ENCODE measurements around the gene TNPO1. TPM values are rescaled to one million over a fixed set of nuclear protein-coding genes. Genes with fewer than 3 reads are reported as not detected.

Gene TNPO1
- total and polyA plus RNA-seq, 2 of the 8 experiments (the other 6 are each of a cell fraction or from before 2014, with no cell fraction given): 38.5 to 211 TPM

GRCh38 chr5:72846483-72846882 is 30.0 kb downstream of the TNPO1 start:
- no peak overlapping the region for H2BK15ac ChIP-seq (ENCODE audit: low read length)
- no peak overlapping the region for H2AK5ac ChIP-seq (ENCODE audit: low read depth, low read length)
- no peak overlapping the region for H3K27ac ChIP-seq (ENCODE audit: low read depth, low read length)
- peaks cover 7% of the 10 kb centered on the region in 2 experiments for H4K20me1 ChIP-seq (replicated peaks in 1 of 2; ENCODE audit: control insufficient read depth in 1 of 2, insufficient read depth in 2 of 2, low read length in 2 of 2)
- H3K14ac ChIP-seq (ENCODE audit: insufficient read length): no peak overlapping the region
- H3K36me3 ChIP-seq (ENCODE audit: control insufficient read depth in 2 of 4, insufficient read depth in 4 of 4, low read length in 3 of 4): peaks cover 0 to 3% (median 1%) of the 10 kb centered on the region in 4 experiments; a peak in 1 of 8 replicates
- H3K9ac ChIP-seq (replicated peaks in 1 of 4; ENCODE audit: extremely low read depth in 1 of 4, low read depth in 3 of 4, low read length in 3 of 4): no peak overlapping the region
- ChIA-PET CTCF (ENCODE audit: partially characterized antibody) (no interaction called here), POLR2A (ENCODE audit: partially characterized antibody) (interaction anchor here (1.1 to 1.2 kb wide), 2 partner anchors 8 to 9 kb away, joined by 3 to 6 read pairs; no protein-coding TSS in a partner anchor)
- no peak overlapping the region for H3K23ac ChIP-seq (ENCODE audit: insufficient read length)
- no peaks in the 10 kb centered on the region for H3K9me3 ChIP-seq (ENCODE audit: insufficient read depth in 2 of 2, low read depth in 1 of 2, low read length in 1 of 2)
- no peak overlapping the region for H2BK20ac ChIP-seq (ENCODE audit: low read length)
- H2BK120ac ChIP-seq (replicated peaks; ENCODE audit: low read depth, low read length): no peak overlapping the region
- H3K4me1 ChIP-seq (replicated peaks in 1 of 4; ENCODE audit: control insufficient read depth in 3 of 4, insufficient read depth in 4 of 4, low read length in 3 of 4): peaks cover 0 to 5% (median 4%) of the 10 kb centered on the region in 4 experiments; a peak in 3 of 7 replicates
- H4K91ac ChIP-seq (replicated peaks; ENCODE audit: insufficient read length, low read length): no peak overlapping the region
- no peak overlapping the region for H3K4ac ChIP-seq (replicated peaks; ENCODE audit: insufficient read length, low read depth, low read length)
- H3K4me3 ChIP-seq (ENCODE audit: extremely low read depth in 1 of 4, insufficient read depth in 2 of 4, low read depth in 3 of 4, low read length in 4 of 4): no peak overlapping the region
- H3K79me1 ChIP-seq (ENCODE audit: low read depth, low read length): no peaks in the 10 kb centered on the region
- no peak overlapping the region for H3K4me2 ChIP-seq (ENCODE audit: insufficient read depth in 1 of 2, low read depth in 2 of 2, low read length in 2 of 2)
- no peak overlapping the region for H2BK12ac ChIP-seq (ENCODE audit: low read depth, low read length)
- no peak overlapping the region for H3K18ac ChIP-seq (ENCODE audit: extremely low read depth, low read length)
- no peak overlapping the region for H2AFZ ChIP-seq (ENCODE audit: low read length)
- peaks cover 3% of the 10 kb centered on the region for H3K23me2 ChIP-seq (ENCODE audit: low read depth, low read length)
- DNase-seq (ENCODE audit: low read depth in 1 of 2, low spot score in 2 of 2) (no peak), FAIRE-seq (no peak)
- H2BK5ac ChIP-seq (ENCODE audit: low read depth, low read length): no peak overlapping the region
- H3K79me2 ChIP-seq (ENCODE audit: control insufficient read depth in 1 of 2, insufficient read depth in 2 of 2, low read length in 2 of 2): peaks cover 9 to 57% of the 10 kb centered on the region in 2 experiments
- H4K5ac ChIP-seq (ENCODE audit: insufficient read length, low read depth, low read length): no peak overlapping the region
- WGBS, 2 experiments (ENCODE audit: extremely low coverage in 1 of 2, insufficient coverage in 1 of 2, insufficient read length in 1 of 2, insufficient replicate concordance in 2 of 2, low coverage in 1 of 2, low lambda C conversion rate in 2 of 2, missing lambda C conversion rate in 1 of 2): 87% methylated on average over 2 of the region's 2 CpGs; no CpG with 5 or more reads in 1 of the 2 experiments
- H3K56ac ChIP-seq (replicated peaks; ENCODE audit: insufficient read length, low read depth, low read length): no peak overlapping the region
- no peak overlapping the region for H4K8ac ChIP-seq (ENCODE audit: extremely low read depth, insufficient read depth, low read length)
- no peaks in the 10 kb centered on the region for H3K27me3 ChIP-seq (replicated peaks in 1 of 4; ENCODE audit: control insufficient read depth in 3 of 4, extremely low read depth in 1 of 4, insufficient read depth in 3 of 4, low read length in 3 of 4)
- no peak for TF ChIP-seq POU5F1 (IDR thresholded peaks at IDR 0.05; ENCODE audit: low read depth, low read length)
- TF ChIP-seq GTF2F1 (IDR thresholded peaks at IDR 0.05; ENCODE audit: borderline replicate concordance, low read depth, low read length): no peak
- no peak for TF ChIP-seq HDAC2 (IDR thresholded peaks at IDR 0.05; ENCODE audit: borderline replicate concordance in 1 of 2, low read depth in 2 of 2, low read length in 2 of 2)
- no peak for TF ChIP-seq CREB1 (IDR thresholded peaks at IDR 0.05)
- no peak for TF ChIP-seq NRF1 (IDR thresholded peaks at IDR 0.05; ENCODE audit: low read depth, low read length)
- TF ChIP-seq PHF8 (conservative IDR thresholded peaks at IDR 0.05; ENCODE audit: low read depth, low read length): no peak
- no peak for TF ChIP-seq NANOG (IDR thresholded peaks at IDR 0.05; ENCODE audit: insufficient read depth, low read depth, low read length, poor library complexity, severe bottlenecking)
- TF ChIP-seq CTCF (IDR thresholded peaks at IDR 0.05; ENCODE audit: control extremely low read depth in 1 of 3, insufficient read depth in 1 of 3, low read depth in 1 of 3, low read length in 3 of 3): no peak
- no peak for TF ChIP-seq RBBP5 (IDR thresholded peaks at IDR 0.05; ENCODE audit: borderline replicate concordance, low read depth, low read length)
- TF ChIP-seq CEBPB (IDR thresholded peaks at IDR 0.05; ENCODE audit: low read depth, low read length): no peak
- TF ChIP-seq FOSL1 (IDR thresholded peaks at IDR 0.05; ENCODE audit: insufficient read depth, low read depth, low read length): no peak

Measured in H1 (cell line).